Nucleus accumbens (tissue), 56 donors: ENCODE measurements around the gene ABI3BP.
A peak's percentile ranks its signal among the peaks of the same experiment; 100 is the strongest.
"Not testable (repeated sequence)": the region's sequence is repeated elsewhere in the genome, so short reads cannot be mapped to it uniquely, and the experiment has no call there.

Experiments used
- DNase-seq, 56 donors: peaks; one replicate each; lab custom pipeline; 2025; lab: John Stamatoyannopoulos, UW

ABI3BP gene, protein sequence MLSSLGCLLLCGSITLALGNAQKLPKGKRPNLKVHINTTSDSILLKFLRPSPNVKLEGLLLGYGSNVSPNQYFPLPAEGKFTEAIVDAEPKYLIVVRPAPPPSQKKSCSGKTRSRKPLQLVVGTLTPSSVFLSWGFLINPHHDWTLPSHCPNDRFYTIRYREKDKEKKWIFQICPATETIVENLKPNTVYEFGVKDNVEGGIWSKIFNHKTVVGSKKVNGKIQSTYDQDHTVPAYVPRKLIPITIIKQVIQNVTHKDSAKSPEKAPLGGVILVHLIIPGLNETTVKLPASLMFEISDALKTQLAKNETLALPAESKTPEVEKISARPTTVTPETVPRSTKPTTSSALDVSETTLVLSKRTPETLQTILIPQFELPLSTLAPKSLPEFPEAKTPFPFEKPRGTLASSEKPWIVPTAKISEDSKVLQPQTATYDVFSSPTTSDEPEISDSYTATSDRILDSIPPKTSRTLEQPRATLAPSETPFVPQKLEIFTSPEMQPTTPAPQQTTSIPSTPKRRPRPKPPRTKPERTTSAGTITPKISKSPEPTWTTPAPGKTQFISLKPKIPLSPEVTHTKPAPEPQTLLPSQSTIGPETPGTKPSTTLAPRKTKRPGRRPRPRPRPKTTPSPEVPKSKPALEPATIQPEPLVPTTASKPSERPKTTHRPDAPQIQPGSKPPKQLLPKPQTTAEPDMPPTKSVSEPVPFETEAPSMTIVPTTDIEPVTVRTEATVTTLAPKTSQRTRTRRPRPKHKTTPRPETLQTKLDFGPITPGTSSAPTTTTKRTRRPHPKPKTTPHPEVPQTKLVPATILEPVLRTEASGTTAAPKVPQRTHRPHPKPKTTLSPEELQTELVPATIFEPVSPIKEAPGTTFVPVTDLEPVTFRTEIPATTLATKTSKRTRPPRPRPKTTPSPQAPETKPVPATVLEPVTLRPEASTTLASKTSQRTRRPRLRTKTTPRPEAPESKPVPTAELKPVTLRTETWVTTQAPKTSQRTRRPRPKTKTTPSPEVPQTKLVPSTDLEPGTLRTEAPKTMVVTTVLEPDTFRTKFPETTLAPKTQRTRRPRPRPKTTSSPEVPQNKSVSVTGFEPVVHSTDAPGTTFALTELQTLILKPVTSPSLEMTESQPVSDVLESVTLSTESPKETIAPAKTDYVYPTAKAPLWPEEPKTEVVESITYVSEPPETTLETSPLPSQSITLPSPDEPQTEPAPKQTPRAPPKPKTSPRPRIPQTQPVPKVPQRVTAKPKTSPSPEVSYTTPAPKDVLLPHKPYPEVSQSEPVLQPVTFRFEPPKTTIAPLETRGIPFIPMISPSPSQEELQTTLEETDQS (N-terminal part only)

DNA sequence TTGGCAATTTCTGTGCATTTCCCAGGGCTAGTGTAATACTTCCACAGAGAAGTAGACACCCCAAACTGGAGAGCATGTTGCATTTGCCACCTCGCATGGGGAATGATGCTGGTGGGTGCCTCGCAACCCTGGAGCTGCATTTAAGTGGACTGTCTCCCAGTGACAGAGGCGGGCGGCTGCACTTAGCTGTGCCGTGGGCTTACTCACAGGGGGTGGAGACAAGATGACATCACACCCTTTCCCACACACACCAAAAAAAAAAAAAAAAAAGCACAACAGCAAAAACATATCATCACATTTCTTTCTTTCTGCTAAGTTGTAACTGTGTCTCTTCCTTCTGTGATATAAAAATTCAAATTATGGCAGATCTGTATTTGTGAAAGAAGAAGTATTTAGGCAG is at the start of gene ABI3BP:
Gene ABI3BP, minus strand, starts transcription at position 113 of the 400 bp plus-strand sequence. Its CDS starts 37 bp downstream, at position 76.
- DNase-seq = peak in 31 of 56 donors; percentile 1 to 65 (median 17)

DNA sequence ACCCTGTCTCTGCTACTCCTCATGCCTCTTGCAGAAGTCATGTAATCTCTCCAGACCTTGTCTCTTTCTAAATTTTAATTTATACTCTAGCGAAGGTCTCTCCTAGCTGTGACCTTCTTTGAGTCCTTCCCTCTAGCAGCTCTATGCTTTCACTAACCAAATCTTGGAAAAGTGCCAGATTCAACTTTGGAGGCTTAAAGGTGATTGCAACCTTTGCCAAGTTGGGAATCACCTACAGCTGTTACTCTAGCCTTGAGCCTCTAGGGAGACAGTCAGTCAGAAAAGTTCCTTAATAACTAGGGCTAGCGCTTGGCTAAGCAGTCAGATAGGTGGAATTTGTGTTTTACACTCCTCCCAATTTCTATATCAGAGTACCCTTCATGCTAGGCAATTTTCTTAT is 46.1 kb upstream of the ABI3BP start:
- no peak for DNase-seq

DNA sequence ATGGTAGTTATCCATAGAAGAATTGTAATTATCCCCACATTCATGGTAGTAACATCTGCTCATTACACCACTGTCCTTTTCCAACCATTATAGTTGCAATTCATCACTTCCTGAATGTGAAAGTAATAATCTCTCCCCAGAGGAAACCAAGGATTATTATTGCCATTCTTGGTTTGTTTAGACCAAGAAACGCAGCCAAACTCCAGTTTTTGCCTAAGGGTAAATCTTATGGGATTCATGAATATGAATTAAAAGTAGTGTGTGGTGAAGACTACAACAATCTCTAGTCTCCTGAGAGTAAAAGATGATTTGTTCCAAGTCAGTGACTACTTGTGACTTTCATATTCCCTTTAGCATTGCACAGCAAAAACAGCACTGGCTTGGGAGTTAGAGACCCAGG is 45.7 kb upstream of the ABI3BP start:
- no peak for DNase-seq

DNA sequence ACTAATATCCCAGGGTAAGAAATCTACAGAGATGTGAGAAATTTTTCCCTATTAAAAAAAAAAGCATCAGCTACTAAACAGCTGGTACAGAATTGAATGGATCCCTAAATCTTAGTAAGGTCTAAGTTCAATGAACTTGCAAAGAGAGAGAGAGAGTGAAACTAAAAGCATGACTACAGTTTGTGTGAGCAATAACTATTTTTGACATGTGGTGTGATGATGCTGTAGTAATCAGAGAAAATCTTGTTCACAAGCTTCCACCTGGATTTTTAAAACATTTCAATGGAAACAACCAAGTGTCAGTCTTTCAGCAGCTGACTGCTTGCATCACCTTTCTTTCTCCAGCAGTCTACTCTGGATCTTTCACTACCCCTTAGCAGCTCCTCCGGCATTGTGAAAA is 45.2 kb upstream of the ABI3BP start:
- DNase-seq = no peak

DNA sequence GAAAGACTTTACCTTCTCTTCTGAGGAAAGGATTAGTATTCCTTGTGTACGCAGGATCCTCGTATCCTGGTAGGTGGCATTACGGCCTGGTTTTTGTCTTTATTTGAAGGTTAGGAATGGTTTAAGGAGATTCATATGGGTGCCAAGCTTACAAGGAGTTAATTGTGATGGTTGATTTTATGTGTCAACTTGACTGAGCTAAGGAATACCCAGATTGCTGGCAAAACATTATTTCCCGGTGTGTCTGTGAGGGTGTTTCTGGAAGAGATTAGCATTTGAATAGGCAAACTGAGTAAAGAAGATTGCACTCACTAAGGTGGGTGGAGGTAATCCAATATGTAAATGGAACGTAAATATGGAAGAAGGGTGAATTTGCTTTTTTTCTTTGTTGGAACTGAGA is 44.4 kb upstream of the ABI3BP start:
- no peak for DNase-seq

DNA sequence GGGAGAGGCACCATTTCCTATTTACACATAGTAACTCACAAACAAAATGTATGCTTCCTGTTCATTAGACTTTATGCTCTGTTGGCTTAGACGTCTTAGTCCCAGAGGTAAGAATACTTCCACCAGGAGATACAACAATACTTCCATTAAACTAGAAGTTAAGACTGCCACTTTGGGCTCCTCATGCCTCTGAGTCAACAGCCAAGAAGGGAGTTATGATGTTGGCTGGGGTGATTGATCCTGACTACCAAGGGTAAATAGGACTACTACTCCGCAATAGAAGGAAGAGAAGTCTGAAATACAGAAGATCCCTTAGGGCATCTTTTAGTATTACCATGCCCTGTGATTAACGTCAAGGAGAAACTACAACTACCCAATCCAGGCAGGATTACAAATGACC is 43.5 kb upstream of the ABI3BP start:
- DNase-seq = no peak

DNA sequence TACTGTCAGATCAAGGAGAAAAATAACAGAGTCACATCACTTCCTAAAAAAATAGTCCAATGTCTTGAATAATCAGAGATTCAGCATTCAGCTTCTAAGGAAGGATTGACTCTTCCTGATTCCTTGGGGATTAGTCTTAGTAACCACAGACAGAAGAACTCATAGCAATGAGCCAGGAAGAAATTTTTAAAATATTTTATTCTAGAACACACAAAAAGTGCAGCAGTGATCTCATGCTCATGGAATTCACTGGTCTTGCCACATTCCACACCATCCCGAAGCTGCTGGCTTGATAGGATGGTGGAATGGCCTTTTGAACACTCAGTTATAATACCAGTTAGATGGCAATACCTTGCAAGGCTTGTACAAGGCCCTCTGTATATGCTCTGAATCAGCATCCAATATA is 43.0 kb upstream of the ABI3BP start:
- no peak for DNase-seq

DNA sequence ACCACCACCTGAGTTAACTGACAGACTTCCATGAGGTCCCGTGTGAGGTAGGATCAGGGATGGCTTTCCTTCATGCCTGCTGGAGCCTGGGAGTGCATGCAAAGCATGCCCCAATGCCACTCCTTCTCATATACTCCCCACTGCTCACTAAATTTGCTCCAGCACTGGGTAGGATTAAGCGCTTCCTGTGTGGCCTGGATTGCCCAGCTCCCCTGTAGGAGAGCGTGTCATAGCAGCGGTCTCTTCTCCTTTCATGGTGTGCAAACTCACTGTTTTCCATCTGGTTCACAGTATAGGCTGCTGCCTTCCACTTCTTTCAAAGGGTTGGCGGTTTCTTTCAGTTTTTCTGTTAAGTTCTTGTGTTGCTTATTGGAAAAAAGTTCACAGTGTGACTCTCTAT is 34.1 kb upstream of the ABI3BP start:
- DNase-seq = no peak

DNA sequence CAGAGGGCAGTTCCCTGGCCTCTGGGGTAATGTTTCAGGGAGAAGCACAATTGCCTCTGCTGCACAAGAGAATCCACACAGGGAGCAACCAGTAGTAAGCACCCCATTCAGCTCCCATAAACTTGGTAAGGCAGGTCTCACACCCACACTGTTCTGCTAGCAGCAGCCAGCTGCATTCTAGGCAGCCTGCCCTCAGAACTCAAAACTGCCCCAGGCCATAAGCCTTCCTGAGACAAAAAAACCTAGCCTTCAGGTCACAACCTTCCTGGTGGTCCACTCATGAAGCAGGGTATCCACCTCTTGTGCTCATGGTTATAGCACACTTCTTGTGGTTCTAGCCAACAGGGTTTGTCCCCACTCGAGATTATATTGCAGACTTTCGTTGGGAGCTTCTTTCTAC is 33.7 kb upstream of the ABI3BP start:
- DNase-seq = no peak

DNA sequence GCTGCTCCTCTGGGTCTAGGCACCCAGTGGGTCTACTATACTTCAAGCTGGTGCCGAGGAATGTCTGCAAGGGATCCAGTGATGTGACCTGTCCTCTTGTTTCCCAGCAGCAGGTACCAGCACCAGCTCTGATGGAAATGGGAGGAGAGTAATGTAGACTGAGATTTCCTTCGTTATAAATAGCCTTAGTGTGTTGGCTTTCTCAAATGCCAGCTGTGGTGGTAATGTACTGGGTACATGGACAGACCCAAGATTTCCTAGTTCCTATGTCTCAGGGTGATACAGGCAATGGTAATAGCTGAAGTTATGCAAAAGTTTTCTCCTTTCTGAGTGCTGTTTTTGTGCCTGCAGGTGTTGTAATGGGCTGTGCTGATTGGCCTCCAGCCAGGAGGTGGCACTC is 33.0 kb upstream of the ABI3BP start:
- DNase-seq = no peak

DNA sequence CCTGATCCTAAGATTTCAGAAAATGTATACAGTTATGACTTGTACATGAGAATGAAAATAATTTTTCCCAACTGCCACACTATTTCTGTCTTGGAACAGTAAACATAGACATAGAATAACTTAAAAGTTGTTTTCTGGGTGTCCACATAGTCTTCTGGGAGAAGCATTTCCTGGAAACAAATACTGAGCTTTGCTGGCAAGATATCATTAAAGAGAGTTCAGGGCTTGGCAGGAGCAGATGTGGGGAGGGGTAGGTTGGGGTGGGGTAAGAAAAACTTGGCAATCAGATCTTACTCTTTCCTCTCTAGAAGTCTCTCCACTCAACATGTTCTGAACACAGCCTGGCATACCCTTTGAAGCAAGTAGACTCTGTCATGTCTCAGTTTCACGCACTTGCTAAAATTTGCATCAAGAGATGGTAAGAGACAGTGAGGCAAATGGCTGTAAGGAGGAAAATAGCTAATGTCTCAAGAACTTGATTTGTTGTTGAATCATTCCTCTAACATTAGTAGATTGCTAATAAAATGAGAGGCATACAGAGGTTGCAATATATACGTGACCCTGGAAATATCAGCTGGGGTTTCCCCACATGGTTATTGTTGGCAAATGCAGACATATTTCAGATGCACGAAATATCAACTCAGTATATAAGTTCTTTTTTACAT is 27.3 kb upstream of the ABI3BP start:
- no peak for DNase-seq

DNA sequence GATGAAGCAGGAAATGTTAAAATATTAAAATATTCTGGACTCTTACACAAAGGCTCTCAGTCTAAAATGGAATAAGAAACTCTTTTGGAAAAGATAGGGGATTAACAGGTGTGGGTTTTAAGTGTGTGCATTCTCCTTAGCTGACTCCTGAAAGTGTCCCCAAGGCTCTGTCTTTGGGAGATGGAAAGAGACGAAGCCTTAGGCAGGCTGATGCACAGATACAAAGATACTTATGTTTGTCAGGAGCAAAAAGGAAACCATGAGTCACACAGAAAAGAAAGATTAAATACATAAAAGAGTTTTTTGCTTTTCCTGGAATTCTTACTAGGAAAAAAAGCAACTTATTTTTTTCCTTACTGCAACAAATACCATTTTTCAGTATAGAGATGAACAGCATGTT is 23.8 kb upstream of the ABI3BP start:
- no peak for DNase-seq

DNA sequence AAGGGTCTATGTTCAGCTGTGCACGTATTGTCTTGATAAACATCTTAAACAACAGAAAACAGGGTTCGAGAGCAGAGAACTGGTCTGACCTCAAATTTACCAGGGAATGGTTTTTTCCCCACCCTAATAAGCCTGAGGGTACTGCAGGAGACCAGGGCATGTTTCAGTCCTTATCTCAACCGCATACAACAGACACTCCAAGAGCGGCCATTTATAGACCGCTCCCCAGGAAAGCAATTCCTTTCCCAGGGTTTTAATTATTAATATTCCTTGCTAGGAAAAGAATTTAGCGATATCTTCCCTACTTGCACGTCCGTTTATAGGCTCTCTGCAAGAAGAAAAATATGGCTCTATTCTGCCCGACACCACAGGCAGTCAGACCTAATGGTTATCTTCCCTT is 19.1 kb upstream of the ABI3BP start:
- not testable (repeated sequence) for DNase-seq

DNA sequence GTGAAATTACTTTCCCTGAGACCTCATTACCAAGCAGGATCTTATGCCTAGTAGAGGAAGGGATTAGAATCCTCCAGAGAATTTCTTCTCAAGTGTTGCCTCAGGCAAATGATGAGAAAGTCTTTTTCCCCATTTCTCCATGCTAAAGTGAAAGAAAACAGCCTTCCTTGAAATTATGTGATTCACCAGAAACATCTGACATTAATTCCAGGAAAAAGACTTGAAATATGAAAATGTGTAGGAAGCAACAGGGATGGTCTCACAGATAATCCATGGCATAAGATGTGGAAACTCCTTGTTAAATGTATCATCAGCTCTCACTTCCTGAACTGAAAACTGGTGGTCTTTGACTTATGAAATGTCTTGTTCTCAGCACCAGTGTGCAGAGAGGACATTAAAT is 17.9 kb upstream of the ABI3BP start:
- no peak for DNase-seq

DNA sequence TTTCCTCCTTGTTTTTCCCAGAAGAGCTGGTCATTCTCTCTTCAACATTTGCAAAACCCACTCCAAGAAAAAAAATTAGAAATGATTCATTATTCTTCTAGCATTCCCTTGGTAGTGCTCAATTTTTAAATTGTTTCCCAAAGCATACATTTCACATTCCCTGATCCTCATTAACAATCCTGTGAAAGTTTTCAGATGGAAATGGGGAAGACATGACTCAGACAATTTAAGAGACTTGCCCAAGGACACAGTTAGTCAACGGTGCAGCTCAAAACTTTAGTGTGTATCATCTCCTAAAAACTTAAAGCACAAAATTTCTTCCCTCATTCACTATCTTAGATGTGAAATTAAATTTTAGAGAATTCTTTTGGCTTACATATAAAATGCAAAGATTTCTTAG is 17.1 kb upstream of the ABI3BP start:
- no peak for DNase-seq

DNA sequence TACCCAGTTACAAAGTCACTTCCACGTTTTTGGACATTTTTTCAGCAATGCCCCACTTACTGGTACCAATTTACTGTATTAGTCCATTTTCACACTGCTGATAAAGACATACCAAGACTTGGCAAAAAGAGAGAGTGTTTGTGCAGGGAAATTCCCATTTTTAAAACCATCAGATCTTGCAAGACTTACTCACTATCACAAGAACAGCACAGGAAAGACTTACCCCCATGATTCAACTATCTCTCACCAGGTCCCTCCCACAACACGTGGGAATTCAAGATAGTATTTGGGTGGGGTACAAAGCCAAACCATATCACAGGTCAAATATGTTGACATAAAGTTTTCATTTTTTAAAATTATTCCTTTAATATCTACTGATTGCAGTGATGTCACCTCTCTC is 16.2 kb upstream of the ABI3BP start:
- no peak for DNase-seq

DNA sequence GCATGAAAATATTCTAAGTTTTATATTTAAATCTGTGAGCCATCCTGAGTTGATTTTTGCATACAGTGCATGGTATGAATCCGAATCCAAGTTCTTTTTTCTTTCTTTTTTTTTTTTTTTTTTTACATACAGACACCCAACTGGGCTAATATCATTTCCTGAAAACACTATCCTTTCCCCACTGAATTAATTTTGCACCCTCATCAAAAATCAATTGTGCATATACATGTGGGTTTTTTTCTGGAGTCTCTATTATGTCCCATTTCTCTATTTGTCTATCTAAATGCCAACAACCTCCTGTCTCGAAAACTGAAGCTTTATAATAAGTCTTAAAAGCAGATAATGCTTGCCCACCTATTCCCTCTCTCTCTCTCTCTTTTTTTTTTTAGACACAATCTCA is 5.9 kb upstream of the ABI3BP start:
- DNase-seq = no peak

DNA sequence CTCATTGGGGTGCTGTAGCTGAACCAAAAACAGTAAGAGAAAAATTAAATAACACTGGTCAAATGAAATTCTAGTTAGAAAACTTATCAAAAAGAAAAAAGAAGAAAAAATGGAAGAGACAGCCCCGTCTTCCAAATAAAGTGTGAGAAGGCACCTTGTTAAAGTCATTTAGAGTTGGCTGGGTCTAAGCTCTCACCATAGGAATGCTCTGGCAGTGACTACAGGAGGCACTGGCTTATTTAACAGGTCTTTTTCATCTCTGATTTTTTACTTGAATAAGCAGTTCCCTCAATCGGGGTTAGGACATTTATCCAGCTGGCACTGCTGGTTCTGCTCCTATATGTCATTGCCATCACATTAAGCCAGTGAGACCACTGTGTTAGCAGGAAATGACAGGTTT is 1.6 kb upstream of the ABI3BP start:
- DNase-seq = no peak

DNA sequence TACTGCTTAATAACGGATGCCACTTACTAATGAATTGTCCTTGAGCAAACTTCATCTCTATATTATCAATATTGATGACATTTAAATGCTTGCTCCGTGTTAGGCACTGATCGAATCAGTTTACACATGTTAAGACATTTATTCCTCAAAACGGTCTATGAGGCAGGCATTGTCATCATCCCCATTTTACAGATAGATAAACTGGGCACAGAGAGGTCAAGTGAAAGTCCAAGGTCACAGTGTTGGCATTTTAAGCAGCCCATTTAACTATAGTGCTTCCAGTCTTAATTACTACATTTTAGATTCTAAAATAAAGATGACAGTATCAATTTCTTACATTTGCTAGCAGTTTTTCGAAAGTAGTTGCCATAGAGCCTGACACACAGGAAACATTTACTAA is 966 bp upstream of the ABI3BP start:
- no peak for DNase-seq
